ENCODE measurements around the gene THAP3.

Gene THAP3

DNA sequence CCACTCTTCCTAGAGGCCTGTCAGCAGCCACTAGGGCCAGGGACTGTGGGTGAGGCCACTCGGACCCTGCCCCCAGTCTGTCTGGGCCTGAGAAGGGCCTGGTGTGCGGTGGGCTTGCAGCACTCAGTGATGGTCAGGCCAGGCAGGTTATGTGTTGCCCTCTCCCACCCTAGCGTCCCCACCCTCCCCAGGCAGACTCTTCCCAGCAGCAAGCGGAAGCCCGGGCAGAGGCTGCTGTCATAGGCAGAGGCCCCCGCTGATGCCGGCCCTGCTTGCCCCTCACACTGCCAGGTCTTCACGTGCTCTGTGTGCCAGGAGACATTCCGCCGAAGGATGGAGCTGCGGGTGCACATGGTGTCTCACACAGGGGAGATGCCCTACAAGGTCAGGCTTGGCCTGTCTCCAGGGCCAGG is 38.3 kb upstream of the THAP3 start:
- TF ChIP-seq, protein P1, sequence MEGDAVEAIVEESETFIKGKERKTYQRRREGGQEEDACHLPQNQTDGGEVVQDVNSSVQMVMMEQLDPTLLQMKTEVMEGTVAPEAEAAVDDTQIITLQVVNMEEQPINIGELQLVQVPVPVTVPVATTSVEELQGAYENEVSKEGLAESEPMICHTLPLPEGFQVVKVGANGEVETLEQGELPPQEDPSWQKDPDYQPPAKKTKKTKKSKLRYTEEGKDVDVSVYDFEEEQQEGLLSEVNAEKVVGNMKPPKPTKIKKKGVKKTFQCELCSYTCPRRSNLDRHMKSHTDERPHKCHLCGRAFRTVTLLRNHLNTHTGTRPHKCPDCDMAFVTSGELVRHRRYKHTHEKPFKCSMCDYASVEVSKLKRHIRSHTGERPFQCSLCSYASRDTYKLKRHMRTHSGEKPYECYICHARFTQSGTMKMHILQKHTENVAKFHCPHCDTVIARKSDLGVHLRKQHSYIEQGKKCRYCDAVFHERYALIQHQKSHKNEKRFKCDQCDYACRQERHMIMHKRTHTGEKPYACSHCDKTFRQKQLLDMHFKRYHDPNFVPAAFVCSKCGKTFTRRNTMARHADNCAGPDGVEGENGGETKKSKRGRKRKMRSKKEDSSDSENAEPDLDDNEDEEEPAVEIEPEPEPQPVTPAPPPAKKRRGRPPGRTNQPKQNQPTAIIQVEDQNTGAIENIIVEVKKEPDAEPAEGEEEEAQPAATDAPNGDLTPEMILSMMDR (IDR thresholded peaks at IDR 0.05; ENCODE audit: low read depth, low read length): no peak

DNA sequence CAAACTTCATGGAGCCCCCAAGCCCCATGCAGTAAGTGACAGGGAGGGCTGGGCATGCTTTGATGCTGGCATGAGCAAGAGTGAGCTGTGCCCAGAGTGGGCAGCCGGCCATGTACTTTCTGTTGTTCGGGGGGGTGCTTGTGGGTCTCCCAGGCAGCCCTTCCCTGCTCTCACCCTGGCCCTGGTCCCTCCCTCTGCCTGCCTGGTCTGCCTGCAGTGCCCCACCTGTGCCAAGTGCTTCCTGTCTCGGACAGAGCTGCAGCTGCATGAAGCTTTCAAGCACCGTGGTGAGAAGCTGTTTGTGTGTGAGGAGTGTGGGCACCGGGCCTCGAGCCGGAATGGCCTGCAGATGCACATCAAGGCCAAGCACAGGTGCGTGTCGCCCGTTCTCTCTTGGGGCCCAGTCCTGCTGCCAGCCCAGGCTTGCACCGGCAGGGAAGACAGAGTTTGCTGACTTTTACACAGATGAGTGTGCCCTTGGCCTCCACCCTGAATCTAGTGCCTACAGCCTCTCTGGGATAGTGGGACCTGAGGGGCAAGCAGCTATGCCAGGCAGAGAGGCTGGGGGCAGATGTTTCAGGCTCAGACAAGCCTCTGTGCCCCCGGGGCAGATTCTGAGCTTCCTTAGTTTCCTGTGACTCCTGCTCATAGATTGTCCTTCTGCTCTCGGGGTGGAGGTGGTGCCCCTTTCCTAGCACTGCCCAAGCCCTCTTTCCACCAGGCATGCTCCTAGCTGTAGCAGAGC is 37.2 kb upstream of the THAP3 start:
- TF ChIP-seq, protein P1 (IDR thresholded peaks at IDR 0.05; ENCODE audit: low read depth, low read length): no peak
- no peak overlapping the region for H3K4me3 ChIP-seq (replicated peaks in 1 of 2; ENCODE audit: low read depth in 2 of 2, low read length in 2 of 2)
- no peak for DNase-seq (ENCODE audit: low read depth in 2 of 2)

More for the DNA sequence above, 38.3 kb upstream of the THAP3 start:
- DNase-seq (ENCODE audit: low read depth in 2 of 2): no peak
- H3K4me3 ChIP-seq (replicated peaks in 1 of 2; ENCODE audit: low read depth in 2 of 2, low read length in 2 of 2): no peak overlapping the region

DNA sequence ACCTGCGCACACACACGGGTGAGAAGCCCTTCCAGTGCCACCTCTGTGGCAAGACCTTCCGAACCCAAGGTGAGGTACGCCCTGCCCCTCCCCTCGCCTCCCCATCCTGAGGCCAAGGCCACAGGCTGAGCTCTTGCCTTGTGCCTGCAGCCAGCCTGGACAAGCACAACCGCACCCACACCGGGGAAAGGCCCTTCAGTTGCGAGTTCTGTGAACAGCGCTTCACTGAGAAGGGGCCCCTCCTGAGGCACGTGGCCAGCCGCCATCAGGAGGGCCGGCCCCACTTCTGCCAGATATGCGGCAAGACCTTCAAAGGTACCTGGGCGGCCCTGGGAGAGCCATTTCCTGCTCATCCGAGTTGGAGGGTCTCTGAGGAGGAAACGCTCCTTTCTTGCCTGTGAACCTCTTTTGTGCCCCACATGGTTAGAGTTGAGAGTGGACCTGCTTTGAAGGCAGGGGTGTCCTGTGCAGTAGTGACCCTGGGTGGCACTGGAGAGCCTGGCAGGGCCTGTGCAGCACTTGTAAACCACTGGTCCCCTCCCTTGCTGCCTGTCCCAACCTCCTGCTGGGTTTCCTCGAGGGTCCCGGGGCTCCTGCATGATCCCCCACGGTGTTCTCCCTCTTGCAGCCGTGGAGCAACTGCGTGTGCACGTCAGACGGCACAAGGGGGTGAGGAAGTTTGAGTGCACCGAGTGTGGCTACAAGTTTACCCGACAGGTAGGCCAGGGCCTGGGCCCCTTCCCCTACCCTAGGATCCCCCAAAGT is 36.4 kb upstream of the THAP3 start:
- H3K4me3 ChIP-seq (replicated peaks in 1 of 2; ENCODE audit: low read depth in 2 of 2, low read length in 2 of 2): no peak overlapping the region
- no peak for DNase-seq (ENCODE audit: low read depth in 2 of 2)
- TF ChIP-seq, protein P1 (IDR thresholded peaks at IDR 0.05; ENCODE audit: low read depth, low read length): no peak

DNA sequence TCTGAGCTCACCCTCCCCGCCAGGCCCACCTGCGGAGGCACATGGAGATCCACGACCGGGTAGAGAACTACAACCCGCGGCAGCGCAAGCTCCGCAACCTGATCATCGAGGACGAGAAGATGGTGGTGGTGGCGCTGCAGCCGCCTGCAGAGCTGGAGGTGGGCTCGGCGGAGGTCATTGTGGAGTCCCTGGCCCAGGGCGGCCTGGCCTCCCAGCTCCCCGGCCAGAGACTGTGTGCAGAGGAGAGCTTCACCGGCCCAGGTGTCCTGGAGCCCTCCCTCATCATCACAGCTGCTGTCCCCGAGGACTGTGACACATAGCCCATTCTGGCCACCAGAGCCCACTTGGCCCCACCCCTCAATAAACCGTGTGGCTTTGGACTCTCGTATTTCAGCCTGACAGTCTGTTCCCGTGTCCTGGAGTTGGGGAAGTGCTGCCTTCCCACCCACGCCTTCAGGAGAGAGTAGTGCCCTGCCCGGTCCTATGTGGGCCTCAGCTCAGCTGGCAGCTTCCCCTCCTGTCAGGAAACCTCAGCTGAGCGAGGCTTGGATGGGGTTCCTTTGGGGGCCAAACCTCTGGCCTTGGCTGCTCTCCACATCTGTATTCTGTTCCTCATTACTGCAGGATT is 35.7 kb upstream of the THAP3 start:
- TF ChIP-seq, protein P1 (IDR thresholded peaks at IDR 0.05; ENCODE audit: low read depth, low read length): no peak
- H3K4me3 ChIP-seq (replicated peaks in 1 of 2; ENCODE audit: low read depth in 2 of 2, low read length in 2 of 2): no peak overlapping the region
- DNase-seq (ENCODE audit: low read depth in 2 of 2): no peak

DNA sequence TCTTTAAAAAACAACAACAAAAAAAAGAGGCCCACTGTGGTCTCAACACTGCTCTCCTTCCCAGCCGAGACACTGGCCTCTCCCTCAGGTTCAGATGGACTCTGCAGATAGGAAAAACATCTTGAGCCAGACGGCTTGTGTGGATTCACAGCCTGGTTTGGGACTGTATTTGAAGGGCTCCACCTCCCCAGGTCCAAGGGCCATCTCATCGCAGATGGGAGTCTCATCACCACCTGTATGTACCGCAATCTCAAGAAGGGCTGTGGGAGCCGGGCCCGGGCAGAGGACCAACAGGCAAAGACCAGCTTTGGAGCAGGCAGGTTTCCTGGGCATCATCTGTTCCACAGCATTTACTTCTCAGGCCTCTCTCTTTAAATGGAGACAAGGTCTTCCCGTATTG is 34.6 kb upstream of the THAP3 start:
- TF ChIP-seq, protein P1 (IDR thresholded peaks at IDR 0.05; ENCODE audit: low read depth, low read length): no peak
- DNase-seq (ENCODE audit: low read depth in 2 of 2): no peak
- no peak overlapping the region for H3K4me3 ChIP-seq (replicated peaks in 1 of 2; ENCODE audit: low read depth in 2 of 2, low read length in 2 of 2)

DNA sequence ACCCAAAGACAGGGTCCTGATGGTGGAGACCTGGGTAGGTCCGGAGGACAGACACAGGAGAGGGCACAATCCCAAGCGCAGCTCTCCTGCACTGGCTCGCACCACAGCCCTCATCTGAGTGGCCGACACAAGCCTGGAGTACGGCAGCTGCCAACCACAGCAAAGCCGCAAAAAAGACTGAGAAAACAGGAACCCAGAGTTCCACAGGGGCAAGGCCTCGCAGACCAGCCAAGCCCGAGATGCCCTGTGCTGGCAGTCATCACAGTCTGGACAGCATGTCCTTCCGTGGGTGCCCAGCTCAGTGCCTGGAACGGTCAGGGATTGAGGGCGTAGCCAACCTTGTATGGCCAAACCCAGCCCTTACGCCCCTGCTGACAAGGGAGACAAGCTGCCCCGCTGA is 33.4 kb upstream of the THAP3 start:
- no peak for DNase-seq (ENCODE audit: low read depth in 2 of 2)

More for the DNA sequence above, 33.4 kb upstream of the THAP3 start:
- TF ChIP-seq, protein P1 (IDR thresholded peaks at IDR 0.05; ENCODE audit: low read depth, low read length): no peak
- no peak overlapping the region for H3K4me3 ChIP-seq (replicated peaks in 1 of 2; ENCODE audit: low read depth in 2 of 2, low read length in 2 of 2)
